Measurements from ENCODE around the gene SERPINB10.

DNA sequence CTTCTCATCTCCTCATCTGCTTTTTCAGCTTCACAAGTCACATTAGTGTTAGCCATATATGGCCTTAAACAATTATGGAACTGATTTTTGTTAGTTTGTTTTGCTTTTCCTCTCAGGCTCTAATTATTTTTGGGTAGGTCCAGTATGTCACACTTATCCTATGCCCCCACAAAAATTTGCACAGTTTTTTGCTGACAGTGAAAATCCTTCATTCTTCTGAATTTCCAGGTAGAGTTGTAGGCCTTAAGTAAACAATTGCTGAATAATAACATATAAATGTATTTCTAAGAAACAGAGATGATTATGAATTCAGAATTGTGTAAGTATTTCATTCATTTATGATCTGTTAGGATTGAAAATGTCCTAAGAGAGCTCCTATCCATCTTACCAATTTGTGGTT lies 8.6 kb upstream of the SERPINB10 start:
- TF ChIP-seq, protein P1, sequence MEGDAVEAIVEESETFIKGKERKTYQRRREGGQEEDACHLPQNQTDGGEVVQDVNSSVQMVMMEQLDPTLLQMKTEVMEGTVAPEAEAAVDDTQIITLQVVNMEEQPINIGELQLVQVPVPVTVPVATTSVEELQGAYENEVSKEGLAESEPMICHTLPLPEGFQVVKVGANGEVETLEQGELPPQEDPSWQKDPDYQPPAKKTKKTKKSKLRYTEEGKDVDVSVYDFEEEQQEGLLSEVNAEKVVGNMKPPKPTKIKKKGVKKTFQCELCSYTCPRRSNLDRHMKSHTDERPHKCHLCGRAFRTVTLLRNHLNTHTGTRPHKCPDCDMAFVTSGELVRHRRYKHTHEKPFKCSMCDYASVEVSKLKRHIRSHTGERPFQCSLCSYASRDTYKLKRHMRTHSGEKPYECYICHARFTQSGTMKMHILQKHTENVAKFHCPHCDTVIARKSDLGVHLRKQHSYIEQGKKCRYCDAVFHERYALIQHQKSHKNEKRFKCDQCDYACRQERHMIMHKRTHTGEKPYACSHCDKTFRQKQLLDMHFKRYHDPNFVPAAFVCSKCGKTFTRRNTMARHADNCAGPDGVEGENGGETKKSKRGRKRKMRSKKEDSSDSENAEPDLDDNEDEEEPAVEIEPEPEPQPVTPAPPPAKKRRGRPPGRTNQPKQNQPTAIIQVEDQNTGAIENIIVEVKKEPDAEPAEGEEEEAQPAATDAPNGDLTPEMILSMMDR (IDR thresholded peaks at IDR 0.05): no peak
- no peak for TF ChIP-seq POLR2A (IDR thresholded peaks at IDR 0.05)

Measured in thyroid gland (tissue), 4 donors.